ENCODE measurements around the gene BBS12.

GRCh38 chr4:122709236-122709635 is 23.3 kb upstream of the BBS12 start:
- TF ChIP-seq CTCF (IDR thresholded peaks at IDR 0.05) = no peak
- no peak for TF ChIP-seq REST (IDR thresholded peaks at IDR 0.05)
- no peak for TF ChIP-seq EP300 (IDR thresholded peaks at IDR 0.05)
- TF ChIP-seq POLR2A (IDR thresholded peaks at IDR 0.05; ENCODE audit: low read length) = no peak
- no peak for TF ChIP-seq PHF8 (IDR thresholded peaks at IDR 0.05; ENCODE audit: borderline replicate concordance, low read depth)
- no peak for TF ChIP-seq CHD2 (IDR thresholded peaks at IDR 0.05; ENCODE audit: low read length, partially characterized antibody)
